ENCODE measurements around the gene SVOP. TPM values are rescaled to one million over a fixed set of nuclear protein-coding genes. Genes with fewer than 3 reads are reported as not detected.
"Not testable (repeated sequence)": the region's sequence is repeated elsewhere in the genome, so short reads cannot be mapped to it uniquely, and the experiment has no call there.

The SVOP gene
- total RNA-seq, 4 donors from 2014 or later, result 0.07 to 0.13 (median 0.08) TPM; not detected in 1

GRCh38 chr12:108996320-108996719 is 24.5 kb downstream of the SVOP start:
- TF ChIP-seq EP300 (IDR thresholded peaks at IDR 0.05) (no peak), POLR2AphosphoS5 (IDR thresholded peaks at IDR 0.05) (no peak), POLR2A (IDR thresholded peaks at IDR 0.05) (no peak), CTCF (IDR thresholded peaks at IDR 0.05) (no peak)
- Histone ChIP-seq H3K27me3 (peaks cover 28% of the 10 kb centered on the region), H3K9me3 (no peaks in the 10 kb centered on the region), H3K4me1 (no peaks in the 10 kb centered on the region), H3K4me3 (no peak overlapping the region), H3K27ac (no peak overlapping the region), H3K36me3 (no peaks in the 10 kb centered on the region)
- 81% methylated on average over 6 of the region's 6 CpGs; no CpG with 5 or more reads in 1 of the 2 donors for WGBS, 2 donors (ENCODE audit: low coverage in 1 of 2)
- ATAC-seq, result no peak

DNA sequence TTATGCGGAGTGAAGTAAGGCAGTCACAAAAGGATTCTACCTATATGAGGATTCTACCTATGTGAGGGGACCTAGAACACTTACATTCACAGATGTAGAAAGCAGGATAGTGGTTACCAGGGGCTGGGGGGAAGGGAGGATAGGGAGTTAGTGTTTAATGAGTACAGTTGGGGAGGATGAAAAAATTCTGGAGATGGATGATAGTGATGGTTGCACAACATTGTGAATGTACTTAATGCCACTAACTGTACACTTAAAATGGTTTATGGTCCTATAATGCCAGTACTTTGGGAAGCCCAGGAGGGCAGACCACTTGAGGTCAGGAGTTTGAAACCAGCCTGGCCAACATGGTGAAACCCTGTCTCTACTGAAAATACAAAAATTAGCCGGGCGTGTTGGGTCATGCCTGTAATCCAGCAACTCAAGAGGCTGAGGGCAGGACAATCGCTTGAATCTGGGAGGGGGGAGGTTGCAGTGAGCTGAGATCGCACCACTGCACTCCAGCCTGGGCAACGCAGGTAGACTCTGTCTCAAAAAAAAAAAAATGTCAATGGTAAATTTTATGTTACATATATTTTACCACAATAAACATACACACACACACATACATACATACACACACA is 25.4 kb downstream of the SVOP start:
- Histone ChIP-seq H3K27ac (no peak overlapping the region), H3K4me3 (no peak overlapping the region), H3K36me3 (no peaks in the 10 kb centered on the region), H3K4me1 (no peaks in the 10 kb centered on the region), H3K9me3 (no peaks in the 10 kb centered on the region), H3K27me3 (peaks cover 34% of the 10 kb centered on the region)
- ATAC-seq, result no peak
- 80 to 83% methylated on average over 4 to 6 of the region's 6 CpGs for WGBS, 2 donors (ENCODE audit: low coverage in 1 of 2)
- TF ChIP-seq EP300 (IDR thresholded peaks at IDR 0.05) (no peak), POLR2A (IDR thresholded peaks at IDR 0.05) (no peak), POLR2AphosphoS5 (IDR thresholded peaks at IDR 0.05) (no peak), CTCF (IDR thresholded peaks at IDR 0.05) (no peak)

DNA sequence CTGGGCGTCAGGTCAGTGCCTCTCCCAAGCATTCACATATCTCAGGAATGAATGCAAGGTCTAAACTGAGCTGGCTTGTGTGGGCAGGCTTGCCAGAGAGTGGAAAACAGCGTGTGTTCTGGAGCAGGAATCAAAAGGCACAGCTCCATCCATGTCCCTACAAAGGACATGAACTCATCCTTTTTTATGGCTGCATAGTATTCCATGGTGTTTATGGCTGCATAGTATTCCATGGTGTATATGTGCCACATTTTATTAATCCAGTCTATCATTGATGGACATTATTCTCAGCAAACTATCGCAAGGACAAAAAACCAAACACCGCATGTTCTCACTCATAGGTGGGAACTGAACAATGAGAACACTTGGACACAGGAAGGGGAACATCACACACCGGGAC is 30.8 kb downstream of the SVOP start:
- 42% methylated on average over 4 of the region's 5 CpGs; no CpG with 5 or more reads in 1 of the 2 donors for WGBS, 2 donors (ENCODE audit: low coverage in 1 of 2)
- not testable (repeated sequence) for H3K36me3 ChIP-seq

DNA sequence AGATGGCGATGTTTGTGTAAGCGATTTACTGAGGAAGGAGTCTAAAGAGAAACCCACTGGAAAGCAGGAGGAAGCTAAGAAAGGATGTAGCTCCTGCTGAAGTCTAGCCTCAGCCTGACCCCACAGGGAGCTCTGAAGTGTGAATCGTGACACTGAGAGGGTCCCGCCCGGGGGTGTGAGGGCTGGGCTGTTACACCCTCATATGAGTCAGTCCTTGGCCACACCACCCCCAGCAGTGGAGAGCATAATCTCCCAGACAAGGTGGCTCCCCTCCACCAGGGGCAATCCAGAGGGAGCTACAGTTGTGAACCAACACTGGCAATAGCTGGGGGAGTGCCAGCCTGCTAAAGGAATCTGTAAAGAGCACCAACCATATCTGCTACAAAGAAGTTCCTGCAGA is 31.5 kb downstream of the SVOP start:
- Histone ChIP-seq H3K9me3 (no peaks in the 10 kb centered on the region), H3K36me3 (no peaks in the 10 kb centered on the region), H3K27me3 (peaks cover 32% of the 10 kb centered on the region), H3K4me3 (no peak overlapping the region), H3K27ac (no peak overlapping the region), H3K4me1 (no peaks in the 10 kb centered on the region)
- no peak for TF ChIP-seq EP300 (IDR thresholded peaks at IDR 0.05)
- TF ChIP-seq POLR2AphosphoS5 (IDR thresholded peaks at IDR 0.05), result no peak
- no peak for TF ChIP-seq CTCF (IDR thresholded peaks at IDR 0.05)
- TF ChIP-seq POLR2A (IDR thresholded peaks at IDR 0.05), result no peak
- WGBS, 2 donors (ENCODE audit: low coverage in 1 of 2), result 21 to 30% methylated on average over 2 of the region's 5 CpGs
- no peak for ATAC-seq

More for the DNA sequence above, 30.8 kb downstream of the SVOP start:
- not testable (repeated sequence) for ATAC-seq, H3K27ac ChIP-seq, H3K4me3 ChIP-seq, H3K9me3 ChIP-seq, H3K4me1 ChIP-seq
- peaks cover 39% of the 10 kb centered on the region for H3K27me3 ChIP-seq

- H3K36me3 ChIP-seq, result no peaks in the 10 kb centered on the region
- H3K27me3 ChIP-seq, result peaks cover 12% of the 10 kb centered on the region
- TF ChIP-seq CTCF (IDR thresholded peaks at IDR 0.05) (no peak), POLR2A (IDR thresholded peaks at IDR 0.05) (no peak), POLR2AphosphoS5 (IDR thresholded peaks at IDR 0.05) (no peak), EP300 (IDR thresholded peaks at IDR 0.05) (no peak)
- H3K27ac ChIP-seq, result no peak overlapping the region
- ATAC-seq, result no peak
- 10 to 37% methylated on average over 2 of the region's 2 CpGs for WGBS, 2 donors (ENCODE audit: low coverage in 1 of 2)
- H3K4me1 ChIP-seq, result no peaks in the 10 kb centered on the region
- H3K9me3 ChIP-seq, result no peaks in the 10 kb centered on the region
- no peak overlapping the region for H3K4me3 ChIP-seq
Measured at GRCh38 chr12:108985750-108986149, 35.1 kb downstream of the SVOP start.
